NOMO-1 treated with dmso at 0.1 percent for 144 hours (cell line): Measurements from ENCODE around the gene KRTAP10-10.
"Not testable (repeated sequence)": the region's sequence is repeated elsewhere in the genome, so short reads cannot be mapped to it uniquely, and the experiment has no call there.

ENCODE experiments used
- DNase-seq: peaks from one replicate; lab custom pipeline; 2025; ENCODE audit not compliant: unreplicated experiment; lab: John Stamatoyannopoulos, UW

Gene KRTAP10-10

DNA sequence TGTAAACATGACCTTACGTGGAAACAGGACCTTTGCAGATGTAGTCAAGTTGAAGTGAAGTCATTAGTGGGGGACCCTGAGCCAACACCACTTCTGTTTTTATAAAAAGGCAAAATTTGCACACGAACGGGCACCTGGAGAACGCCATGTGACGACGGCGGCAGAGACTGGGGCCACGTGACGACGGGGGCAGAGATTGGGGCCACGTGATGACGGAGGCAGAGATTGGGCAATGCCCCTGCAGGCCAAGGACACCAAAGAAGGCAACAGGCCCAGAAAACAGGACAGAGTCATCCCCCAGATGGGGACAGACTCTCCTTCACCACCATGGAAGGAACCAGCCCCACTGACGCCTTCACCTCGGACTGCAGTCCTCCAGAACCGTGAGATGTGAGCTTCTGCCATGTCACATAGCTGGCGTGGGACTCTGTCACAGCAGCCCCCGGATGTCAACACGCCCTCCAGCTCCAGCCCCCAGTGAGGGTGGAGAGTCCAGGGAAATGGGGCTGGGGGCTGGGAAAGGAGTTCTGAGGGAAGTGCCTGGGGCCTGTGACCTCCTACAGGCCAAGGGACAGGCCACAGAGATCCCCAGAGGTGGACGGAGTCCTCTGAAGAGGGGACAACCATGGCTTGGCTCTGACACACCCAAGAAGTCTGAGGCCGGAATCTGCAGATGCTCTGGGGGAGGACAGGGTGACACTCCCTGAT, 13.3 kb downstream of the KRTAP10-10 start:
- no peak for DNase-seq

DNA sequence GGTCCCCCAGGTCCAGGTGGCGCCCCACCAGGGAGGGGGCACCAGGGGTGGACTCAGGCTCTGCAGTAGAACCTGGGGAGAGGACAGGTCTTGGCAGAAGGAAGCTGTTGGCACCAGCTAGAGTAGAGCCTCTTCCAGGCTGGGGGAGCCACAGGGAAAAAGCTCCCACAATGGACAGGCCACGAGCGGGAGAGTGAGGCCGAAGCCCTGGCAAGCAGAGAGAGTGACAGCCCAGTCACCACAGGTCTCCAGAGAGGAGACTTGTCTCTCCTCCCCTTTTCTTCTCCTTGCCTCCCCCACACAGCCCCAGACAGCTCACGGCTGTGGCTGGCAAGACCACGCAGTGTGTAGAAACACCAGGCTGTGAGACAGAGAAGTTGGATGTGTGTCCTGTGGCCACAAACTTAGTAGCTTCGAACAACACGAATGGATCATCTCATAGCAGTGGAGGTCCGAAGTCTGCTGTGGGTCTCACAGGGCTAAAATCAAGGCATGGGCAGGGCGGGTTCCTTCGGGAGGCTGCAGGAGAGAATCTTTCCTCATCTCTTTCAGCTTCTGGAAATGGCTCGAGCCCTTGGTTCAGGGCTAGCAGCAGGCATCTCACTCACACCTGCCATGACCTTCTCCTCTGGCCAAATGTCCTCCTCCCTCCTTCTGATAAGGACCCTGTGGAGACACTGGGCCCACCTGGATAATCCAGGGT, 14.0 kb downstream of the KRTAP10-10 start:
- DNase-seq, result no peak

GRCh38 chr21:44653123-44653522, 16.0 kb downstream of the KRTAP10-10 start:
- DNase-seq, result no peak

DNA sequence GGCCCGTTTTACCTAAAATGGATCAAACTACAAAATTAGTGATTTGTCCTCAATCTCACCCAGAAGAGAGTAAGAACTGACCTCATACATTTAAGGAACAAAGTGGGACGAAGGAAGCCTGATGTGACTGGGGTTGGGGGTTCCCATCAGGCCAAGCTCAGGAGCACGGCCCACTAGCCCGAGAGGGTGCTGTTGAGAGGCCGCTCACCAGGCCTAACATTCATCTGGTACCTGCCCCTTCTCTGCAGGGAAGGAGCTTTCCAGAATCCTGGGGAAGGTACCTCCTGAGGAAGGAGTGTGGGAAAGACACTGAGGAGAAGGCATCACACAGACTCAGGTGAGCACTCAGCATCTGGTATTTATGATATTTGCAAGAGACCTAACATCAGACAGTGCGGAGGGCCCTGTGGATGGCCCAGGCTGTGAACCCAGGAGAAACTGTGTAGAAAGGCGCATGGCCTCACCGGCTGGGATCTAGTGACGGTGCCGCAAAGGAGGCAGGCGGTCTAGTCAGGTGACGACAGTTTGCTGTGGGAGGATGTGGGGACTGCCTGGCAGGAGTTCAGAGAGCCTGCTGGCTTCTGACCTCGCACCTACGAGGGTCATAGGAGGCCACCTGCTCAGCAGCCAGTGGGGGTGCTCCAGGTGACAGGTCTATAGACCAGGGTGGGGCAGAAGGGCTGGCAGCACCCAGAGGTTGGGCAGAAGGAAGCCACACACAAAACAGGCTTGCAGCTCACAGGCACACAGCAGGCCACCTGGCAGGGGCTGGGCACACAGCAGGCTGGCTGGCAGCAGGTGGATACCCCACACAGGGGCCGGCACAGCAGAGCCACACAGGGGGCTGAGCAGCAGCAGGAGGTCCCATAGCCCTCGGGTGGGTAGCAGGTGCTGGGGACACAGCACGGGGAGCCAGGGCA, 16.8 kb downstream of the KRTAP10-10 start:
- no peak for DNase-seq

GRCh38 chr21:44654576-44655175, 17.5 kb downstream of the KRTAP10-10 start, which contains the start of gene KRTAP12-4:
TSS of gene KRTAP12-4 (minus strand) at chr21:44654659. CDS start at chr21:44654614, 45 bp downstream.
- DNase-seq, result no peak

- no peak for DNase-seq
These were observed 19.7 kb downstream of the KRTAP10-10 start for GRCh38 chr21:44656868-44657267.

GRCh38 chr21:44657635-44658540, 20.7 kb downstream of the KRTAP10-10 start, which contains the start of gene KRTAP12-3:
TSS of gene KRTAP12-3 (plus strand) at chr21:44657932. CDS start at chr21:44657980, 48 bp downstream.
- DNase-seq, result no peak

DNA sequence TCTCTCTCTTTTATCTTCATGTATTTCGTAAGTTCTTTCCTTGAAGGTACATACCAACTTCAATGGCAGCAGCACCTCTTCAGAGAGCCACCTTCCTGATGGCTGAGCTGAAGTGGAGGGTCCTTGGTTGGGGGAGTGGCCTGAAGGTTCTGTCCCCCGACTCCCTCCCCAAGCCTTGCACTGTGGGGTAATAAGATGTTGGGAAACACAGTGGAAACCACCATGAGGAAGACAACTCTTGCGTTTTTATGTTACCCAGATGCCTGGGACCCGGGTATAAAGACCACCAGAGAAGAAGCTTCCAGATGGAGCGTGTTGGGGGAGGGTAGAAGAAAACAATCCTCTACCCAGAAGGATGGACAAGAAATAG, 21.4 kb downstream of the KRTAP10-10 start:
- DNase-seq, result no peak

DNA sequence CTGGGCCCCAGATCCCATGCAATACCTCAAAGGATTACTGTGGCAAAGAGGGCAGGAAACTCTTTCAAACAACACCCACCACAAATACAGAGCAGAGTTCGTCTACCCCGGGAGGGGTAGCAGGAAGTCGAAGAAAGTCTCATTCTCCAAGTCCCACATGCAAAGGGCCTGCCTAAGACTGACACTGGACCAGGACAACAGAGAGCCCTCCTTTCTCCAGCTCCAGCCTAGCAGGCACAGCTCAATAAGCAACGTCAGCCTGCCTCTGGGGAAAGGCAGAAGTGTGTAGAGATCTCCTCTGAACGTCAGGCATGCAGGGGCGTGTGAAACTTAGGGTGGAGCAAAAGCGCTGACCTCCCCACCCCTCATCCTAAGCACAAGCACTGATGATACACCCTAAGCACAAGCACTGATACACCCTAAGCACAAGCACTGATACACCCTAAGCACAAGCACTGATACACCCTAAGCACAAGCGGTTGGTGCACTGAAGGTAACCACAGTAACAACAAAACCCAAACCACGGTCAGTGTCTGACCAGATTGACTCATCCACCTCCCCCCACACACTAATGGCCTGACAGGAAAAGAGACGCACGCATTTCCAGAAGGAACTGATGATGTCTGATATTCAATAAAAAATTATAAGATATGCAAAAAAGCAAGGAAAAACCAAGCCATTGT, 21.9 kb downstream of the KRTAP10-10 start:
- DNase-seq, result no peak

GRCh38 chr21:44661567-44661966, 24.4 kb downstream of the KRTAP10-10 start:
- DNase-seq, result not testable (repeated sequence)

DNA sequence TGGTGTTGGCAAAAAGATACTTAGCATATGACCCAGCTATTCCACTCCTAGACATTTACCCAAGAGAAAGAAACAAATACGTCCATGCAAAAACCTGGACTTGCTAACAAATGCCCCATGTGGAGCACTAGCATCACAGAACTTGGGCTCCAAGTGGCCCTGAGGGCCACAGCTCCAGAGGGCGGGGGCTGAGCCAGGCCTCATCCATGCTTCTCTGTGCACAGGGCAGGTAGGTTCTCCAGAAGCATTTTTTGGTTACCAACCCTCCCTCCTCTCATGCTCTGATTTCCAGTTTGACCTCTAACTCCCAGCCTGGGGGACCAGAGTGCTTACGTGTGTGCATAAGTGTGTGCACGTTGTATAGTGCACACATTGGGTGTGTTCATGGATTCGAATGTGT, 27.5 kb downstream of the KRTAP10-10 start:
- DNase-seq, result no peak

DNA sequence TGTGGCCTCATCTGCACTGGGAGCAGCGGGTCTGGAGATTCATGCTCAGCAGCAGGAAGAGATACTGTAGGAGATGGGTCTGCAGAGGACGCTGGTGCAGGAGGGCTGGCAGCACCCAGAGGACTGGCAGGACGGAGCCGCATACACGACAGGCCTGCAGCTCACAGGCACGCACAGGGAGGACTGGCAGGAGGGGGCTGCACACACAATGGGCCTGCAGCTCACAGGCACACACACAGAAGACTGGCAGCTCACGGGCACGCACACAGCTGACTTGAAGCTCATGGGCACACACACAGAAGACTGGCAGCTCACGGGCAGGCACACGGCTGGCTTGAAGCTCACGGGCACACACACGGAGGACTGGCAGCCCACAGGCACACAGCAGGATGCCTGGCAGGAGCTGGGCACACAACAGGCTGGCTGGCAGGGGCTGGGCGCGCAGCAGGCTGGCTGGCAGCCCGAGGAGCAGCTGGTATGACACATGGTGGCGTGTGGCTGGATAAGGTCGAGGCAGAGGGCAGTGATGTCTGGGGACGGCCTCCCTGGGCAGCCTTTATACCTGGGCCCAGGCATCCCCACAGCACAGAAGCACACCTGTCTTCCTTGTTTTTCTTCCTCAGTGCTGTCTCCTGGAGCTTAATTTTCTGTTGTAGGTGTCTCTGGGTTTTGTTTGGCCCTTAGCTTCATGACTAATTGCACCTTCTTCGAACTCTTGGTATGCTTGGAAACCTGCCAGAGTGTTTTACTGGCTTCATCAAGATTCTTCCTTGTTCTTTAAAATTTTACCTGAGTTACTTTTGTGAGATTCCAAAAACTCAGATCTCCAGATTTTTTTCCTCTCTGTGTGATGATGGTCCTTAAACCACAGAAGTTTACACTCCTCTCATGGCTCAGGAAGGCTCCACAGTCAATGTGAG, 29.5 kb downstream of the KRTAP10-10 start, which contains the start of gene KRTAP12-2:
KRTAP12-2 (minus strand) TSS at position 527 of the 920 bp plus-strand sequence; CDS start at position 486, 41 bp downstream.
- DNase-seq, result no peak

DNA sequence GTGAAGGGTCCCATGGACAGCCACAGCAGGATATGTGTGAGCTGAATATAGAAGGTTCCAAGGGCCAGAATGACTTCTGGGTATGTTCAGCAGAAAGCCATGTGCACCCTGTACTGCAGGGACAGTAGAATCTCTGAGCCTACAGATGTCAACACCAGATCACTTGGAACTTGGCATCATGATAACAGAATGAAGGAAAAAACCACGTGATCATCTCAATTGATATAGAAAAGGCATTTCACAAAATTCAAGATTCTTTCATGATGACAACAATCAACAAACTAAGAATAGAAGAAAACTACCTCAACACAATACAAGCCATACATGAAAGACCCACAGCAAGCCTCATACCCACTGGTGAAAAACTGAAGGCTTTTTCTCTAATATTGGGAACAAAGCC, 30.5 kb downstream of the KRTAP10-10 start:
- DNase-seq, result no peak

DNA sequence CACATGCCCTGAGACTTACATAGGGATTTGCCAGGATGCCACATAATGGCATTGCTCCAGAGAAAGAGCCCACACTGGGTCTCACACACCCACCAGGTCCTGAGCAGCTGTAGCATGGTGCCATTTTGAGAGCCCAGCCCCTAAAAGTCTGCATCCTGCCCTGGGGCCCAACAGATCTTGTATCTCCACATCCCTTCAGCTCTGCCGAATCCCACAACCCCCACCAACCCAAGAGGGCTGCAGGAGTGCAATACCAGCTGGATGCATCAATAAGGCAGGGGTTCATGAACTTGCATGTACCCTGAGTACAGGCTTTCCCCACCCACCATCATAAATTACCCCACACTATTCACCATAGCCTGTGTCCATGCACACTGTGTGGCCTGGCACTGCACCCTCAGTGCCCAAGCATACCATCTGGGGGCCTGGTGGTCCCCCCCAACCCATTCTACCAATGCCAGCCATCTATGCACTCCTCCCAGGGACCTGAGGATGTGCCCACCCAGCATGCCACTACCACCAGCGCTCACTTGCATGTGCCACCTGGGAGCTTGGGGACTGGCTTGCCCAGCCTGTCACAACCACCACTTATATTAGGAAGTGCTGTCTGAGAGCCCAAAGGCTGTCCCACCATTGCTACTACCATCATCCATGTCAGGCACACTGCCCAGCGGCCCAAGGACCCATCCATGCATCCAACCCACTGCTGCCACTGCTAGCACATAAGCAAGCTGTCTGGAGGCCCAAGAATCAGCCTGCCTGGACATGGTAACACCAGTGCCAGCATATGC, 33.7 kb downstream of the KRTAP10-10 start:
- DNase-seq, result no peak

DNA sequence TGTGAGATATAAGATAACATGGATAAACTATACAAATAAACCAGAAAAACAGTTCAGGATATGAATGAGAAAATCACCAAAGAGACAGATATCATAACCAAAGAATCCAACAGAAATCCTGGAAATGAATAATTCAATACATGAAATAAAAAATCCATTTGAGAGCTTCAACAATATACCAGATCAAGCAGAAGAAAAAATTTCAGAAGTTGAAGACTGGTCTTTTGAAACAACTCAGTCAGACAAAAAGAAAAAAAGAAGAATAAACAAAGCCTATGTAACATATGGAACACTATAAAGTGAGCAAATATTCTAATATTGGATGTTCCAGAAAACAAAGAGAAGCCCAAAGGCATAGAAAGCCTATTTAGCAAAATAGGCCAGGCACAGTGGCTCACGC, 34.8 kb downstream of the KRTAP10-10 start:
- DNase-seq, result no peak

- DNase-seq, result no peak
These were observed 40.7 kb downstream of the KRTAP10-10 start for GRCh38 chr21:44677881-44678280.

DNA sequence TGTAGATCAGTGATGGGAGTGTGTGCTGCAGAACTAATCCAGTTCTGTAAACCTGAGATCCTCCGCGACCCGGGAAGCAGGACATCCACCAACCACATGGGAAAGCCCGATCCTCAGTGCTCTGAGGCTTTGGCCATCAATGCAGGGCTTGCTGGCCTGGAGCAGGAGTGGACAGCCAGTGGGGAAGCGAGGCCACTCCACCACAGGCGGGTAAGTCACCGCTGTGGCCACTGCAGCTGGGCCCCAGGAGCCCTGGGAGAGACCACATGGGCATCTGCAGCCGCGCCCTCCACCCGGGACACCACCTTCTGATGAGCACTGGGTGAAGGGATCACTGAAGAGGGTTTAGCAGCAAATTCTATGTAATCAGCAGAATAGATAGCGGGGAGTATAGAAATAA, 44.0 kb downstream of the KRTAP10-10 start:
- no peak for DNase-seq
